Cardiac ventricle fibroblast (primary cell): ENCODE results near the gene CST9. TPM values are rescaled to one million over a fixed set of nuclear protein-coding genes. Genes with fewer than 3 reads are reported as not detected.

Experiments used
- total RNA-seq: library from RNA; depleted of rRNA; stranded (reverse); fragments of >200 nt; gene quantifications from 2 replicates; pipeline ENCODE4 v1.2.3, GENCODE V29; 2015

Gene CST9
- not detected in 2 replicates for total RNA-seq

GRCh38 chr20:23605867-23606651 lies at the start of gene CST9:
Gene CST9, minus strand, starts transcription at chr20:23605917. Its CDS starts 53 bp downstream, at chr20:23605864.

DNA sequence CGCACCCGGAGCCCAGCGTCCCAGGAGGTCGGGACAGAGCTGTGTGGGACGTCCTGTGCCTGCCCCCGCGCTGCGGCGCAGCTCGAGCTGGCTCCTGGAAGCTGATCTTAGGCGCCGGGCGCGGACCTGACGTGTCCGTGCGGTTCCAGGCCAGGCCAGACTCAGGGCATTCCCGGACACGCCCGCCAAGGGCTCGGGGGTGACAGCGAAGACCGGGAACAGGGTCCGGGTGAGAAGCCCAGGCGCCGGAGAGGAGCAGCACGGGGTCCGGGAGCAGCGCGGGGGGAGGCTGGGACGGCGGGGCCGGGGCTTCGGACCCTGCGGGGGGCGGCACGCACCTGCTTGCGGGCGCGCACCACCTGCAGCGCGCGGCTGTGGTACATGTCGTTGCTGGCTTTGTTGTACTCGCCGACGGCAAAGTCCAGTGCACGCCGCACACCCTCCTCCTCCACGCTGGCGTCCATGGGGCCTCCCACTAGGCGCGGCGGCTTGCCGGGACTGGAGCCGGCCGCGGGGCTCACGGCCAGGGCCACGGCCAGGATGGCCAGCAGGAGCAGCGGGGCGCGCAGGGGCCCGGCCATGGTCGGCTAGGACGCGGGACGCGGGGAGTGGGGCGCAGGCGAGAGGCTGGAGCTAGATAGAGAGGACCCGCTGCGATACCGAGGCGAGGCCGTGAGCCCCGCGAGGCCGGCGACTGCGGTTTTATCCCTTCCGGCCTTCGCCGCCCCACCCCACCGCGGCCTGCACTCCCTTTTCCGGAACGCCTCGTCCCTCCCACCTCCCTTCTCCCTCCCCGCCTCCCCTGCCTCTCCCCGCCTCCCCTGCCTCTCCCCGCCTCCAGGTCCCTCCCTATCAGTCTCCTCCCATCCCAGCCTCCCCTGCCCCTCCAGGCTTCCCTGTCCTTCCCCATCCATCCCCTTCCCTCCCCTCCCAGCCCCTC lies 31.8 kb upstream of the CST9 start, which contains the start of gene CST3:
CST3 (minus strand) TSS at position 674 of the 940 bp plus-strand sequence; CDS start at position 581, 93 bp downstream.

GRCh38 chr20:23568320-23568970 lies 37.3 kb downstream of the CST9 start, which contains the start of gene CST9L:
Gene CST9L, minus strand, starts transcription at chr20:23568484. Its CDS starts 34 bp downstream, at chr20:23568450.

Other genes with a start within 250 kb of the CST9 start
- 6.0 and 10.4 TPM in 2 replicates for gene GZF1, start 243.7 kb downstream of the CST9 start, total RNA-seq
- gene NAPB, start 184.4 kb downstream of the CST9 start, total RNA-seq = 4.2 and 6.4 TPM in 2 replicates
- not detected in 2 replicates for gene CSTL1, start 166.2 kb downstream of the CST9 start, total RNA-seq
- not detected in 2 replicates for gene CST11, start 153.0 kb downstream of the CST9 start, total RNA-seq
- gene CST8, start 114.8 kb downstream of the CST9 start, total RNA-seq = not detected in 2 replicates
- gene CST9L, start 37.4 kb downstream of the CST9 start, total RNA-seq = not detected in 2 replicates
- gene CST3, start 32.0 kb upstream of the CST9 start, total RNA-seq = 3,122 and 3,177 TPM in 2 replicates
- not detected in 2 replicates for gene CST4, start 83.1 kb upstream of the CST9 start, total RNA-seq
- not detected in 2 replicates for gene CST1, start 145.0 kb upstream of the CST9 start, total RNA-seq
- gene CST2, start 220.8 kb upstream of the CST9 start, total RNA-seq = not detected in 2 replicates